Bone marrow (tissue), 2 donors: ENCODE results near the gene OXCT1.
"Not testable (repeated sequence)": the region's sequence is repeated elsewhere in the genome, so short reads cannot be mapped to it uniquely, and the experiment has no call there.

Source experiments
- DNase-seq, 2 donors: peaks; one replicate each; lab custom pipeline; 2025; lab: John Stamatoyannopoulos, UW

The OXCT1 gene

DNA sequence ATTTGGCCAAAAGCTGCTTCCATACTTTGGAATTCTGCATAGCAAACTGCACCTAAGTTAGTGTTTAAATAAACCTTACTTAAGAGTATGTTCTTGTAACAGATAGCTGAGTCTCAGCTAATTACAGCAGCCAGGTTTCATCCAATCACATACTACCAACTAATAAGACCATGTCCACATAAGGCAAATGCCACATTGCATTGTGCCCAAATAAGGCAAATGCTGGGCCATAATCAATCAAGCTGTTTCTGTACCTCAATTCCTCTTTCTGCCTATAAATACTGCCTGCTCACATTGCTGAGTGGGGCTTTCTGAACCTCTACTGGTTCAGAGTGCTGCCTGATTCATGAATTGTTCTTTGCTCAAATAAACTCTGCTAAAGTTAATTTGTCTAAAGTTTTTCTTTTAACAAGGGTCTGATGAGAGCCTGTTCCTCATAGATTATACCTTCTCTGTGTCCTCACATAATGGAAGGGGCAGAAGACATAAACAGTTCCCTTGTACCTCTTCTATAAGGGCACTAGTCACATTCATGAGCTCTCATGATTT lies 4.4 kb upstream of the OXCT1 start:
- no peak for DNase-seq

GRCh38 chr5:41871852-41872251 lies 1.6 kb upstream of the OXCT1 start:
- no peak for DNase-seq

DNA sequence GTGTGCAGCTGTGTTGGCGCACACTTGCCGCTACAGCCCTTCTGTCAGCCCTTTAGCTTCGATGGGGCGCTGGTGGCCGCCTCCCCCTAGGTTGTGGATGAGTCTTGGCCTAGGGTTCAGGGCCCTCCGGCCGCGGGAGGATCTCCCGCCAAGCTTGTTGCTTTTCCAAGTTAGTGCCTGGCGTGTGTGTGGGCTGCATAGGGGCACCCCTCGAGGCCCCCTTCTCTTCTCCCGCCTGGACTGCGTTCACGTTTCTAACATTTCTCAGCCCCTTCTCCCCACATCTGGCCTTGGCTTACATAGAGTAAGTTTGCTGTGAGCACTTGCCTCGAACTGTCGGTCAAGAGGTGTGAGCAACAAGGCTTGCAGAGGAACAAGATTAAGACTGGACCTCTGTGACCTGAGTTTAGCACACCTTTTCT lies 413 bp upstream of the OXCT1 start:
- no peak for DNase-seq

GRCh38 chr5:41869151-41869723 lies 988 bp downstream of the OXCT1 start:
- DNase-seq, result no peak

- no peak for DNase-seq
Measured at GRCh38 chr5:41863871-41864486, 6.2 kb downstream of the OXCT1 start.

- DNase-seq, result no peak
Measured at GRCh38 chr5:41858890-41859289, 11.3 kb downstream of the OXCT1 start.

- DNase-seq, result no peak
Measured at GRCh38 chr5:41857989-41858388, 12.2 kb downstream of the OXCT1 start.

DNA sequence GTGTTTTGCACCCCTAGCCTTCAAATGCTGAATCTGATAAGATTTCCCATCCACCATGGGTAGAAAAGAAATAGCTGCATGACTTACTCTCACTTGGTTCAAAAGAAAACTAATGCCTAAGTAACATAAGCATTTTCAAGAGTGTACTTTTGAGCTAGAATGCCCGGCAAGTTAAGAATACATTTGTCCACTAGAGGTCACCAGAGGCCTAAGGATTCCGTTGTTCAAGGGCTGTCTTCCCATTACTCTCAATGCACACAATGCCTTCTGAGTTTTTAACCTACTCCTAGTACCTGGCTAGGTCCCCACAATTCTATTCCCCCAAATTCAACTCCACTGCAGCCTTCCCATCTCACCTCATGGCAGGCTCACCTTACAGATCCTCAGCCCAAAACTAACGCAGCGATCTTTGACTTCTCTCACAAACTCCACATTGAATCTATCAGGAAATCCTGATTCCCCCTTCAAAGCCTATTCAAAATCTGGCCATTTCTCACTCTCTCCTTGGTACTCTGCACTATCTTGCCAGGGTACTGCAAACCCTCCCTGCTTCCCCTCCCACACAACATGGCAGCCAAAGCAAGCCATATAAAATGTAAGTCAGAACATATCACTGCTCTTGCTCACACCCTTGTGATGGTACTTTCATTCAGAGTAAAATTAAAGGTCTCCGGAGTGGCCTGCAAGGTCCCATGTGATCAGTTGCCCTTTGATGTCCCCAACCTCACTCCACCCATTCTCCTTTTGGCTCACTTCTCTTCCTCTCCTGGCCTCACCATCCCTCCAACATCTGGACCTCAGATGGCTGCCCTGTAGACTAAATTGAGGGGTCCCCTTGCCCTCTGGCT lies 13.4 kb downstream of the OXCT1 start:
- peak in 1 of 2 donors; percentile 63 for DNase-seq

- DNase-seq, result no peak
Measured at GRCh38 chr5:41852293-41852692, 17.9 kb downstream of the OXCT1 start.

DNA sequence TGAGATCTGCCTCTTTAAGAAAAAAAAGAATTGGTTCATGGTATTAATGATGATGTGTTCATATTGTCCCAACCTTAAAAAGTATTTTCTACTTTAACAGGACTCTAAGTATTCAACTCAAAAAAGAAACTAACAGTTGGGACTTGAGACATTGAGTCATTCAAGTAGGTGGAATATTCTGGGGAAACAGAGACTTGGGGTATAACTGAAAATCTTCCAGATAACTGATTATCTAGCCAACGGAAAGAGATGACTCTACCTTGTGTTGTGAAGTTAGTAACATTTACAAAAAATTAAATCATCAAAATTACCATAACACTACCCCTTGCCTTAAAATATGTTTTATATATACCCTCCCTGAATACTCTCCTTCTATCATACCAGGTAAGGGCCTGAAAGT lies 19.1 kb downstream of the OXCT1 start:
- DNase-seq, result no peak

- DNase-seq, result no peak
Measured at GRCh38 chr5:41848983-41849382, 21.2 kb downstream of the OXCT1 start.

GRCh38 chr5:41845751-41846150 lies 24.5 kb downstream of the OXCT1 start:
- not testable (repeated sequence) for DNase-seq

DNA sequence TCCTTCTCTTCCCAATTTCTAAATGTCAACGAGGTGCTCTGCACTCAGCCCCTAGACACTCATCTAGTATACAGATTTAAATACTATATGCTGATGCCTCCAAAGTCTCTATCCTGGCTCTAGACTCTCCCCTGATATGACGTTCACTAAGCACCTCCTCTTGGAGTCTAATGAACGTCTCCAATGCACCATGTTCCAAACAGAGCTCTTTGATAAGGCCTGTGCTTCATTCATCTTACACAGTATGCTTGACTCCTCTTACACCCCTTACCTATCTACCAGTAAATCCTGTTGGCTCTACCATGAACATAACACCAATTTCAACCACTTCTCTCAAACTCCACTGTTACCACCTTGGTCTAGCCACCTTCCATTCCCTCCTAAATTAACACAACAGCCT lies 25.7 kb downstream of the OXCT1 start:
- no peak for DNase-seq

DNA sequence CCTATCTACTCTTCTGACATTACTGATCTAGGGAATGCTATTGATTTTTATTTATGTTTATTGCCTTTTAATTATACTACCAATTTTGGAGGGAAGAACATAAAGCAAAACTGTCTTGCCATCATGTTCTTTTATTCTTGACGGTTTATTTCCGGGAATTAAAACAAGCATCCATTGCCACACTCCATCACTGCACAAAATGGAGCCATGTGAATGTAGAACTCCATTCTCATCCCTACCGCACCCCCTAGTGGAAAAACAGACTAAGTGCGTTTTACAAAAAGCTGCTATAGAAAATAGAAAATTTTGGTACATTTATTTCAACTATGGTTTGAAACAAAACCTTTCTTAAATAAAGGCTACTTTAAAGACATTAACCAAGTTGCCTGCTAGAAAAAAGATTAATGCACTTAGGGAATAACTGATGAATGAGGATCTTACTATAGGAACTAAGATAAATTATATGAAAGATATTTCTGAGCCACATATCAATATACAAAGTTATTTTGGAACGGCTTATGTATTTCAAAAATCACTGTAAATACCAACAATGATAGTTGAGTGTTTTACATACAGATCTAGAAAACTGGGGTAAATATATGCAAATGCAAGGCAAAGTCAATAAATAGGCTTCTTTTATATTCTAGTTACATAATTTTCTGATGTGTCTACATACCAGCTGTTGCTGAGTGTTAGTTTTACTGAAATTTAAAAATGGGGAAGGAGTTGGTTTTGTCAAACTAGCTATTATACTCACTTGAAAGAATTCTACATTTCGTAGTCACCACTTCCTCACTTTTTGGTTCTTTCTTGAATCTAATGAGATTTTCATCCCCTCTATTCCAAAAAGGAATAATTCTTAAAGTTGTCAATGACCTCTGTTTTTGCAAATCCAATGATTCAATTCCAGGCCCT lies 26.5 kb downstream of the OXCT1 start:
- peak in 1 of 2 donors; percentile 7 for DNase-seq

DNA sequence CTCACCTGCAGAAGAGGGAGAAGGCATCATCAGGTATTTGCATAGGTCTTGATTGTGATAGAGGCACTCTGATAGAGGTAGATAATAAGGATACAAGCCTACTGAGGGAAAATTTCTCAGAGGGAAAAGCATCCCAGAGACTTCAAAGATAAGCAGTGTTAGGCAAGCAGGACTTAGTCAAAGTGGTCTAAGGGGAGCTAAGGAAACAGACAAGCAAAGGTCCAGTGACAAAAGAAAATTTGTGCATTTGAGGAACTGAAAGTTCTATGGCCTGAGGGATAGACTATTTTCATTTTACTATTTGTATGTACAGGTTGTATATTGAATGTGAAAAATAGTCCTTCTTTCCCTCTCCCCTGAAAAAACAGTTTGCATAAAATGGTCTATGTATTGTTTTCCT lies 27.4 kb downstream of the OXCT1 start:
- DNase-seq, result no peak

GRCh38 chr5:41841325-41841724 lies 28.9 kb downstream of the OXCT1 start:
- DNase-seq, result no peak

- no peak for DNase-seq
Measured at GRCh38 chr5:41840251-41840650, 30.0 kb downstream of the OXCT1 start.

GRCh38 chr5:41837793-41838192 lies 32.4 kb downstream of the OXCT1 start:
- DNase-seq, result no peak

- no peak for DNase-seq
Measured at GRCh38 chr5:41835645-41836044, 34.6 kb downstream of the OXCT1 start.

DNA sequence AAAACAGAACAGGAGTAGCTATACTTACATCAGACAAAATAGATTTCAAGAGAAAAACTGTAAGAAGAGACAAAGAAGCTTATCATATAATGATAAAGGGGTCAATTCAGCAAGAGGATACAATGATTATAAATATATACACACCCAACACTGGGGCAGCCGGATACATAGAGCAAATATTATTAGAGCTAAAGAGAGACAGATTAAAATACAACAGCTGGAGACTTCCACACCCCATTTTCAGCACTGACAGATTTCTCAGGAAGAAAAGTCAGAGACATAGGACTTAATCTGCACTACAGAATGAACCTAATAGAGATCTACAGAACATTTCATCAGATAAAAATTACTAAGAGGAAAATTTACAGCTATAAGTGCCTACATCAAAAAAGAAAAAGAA lies 35.7 kb downstream of the OXCT1 start:
- no peak for DNase-seq

DNA sequence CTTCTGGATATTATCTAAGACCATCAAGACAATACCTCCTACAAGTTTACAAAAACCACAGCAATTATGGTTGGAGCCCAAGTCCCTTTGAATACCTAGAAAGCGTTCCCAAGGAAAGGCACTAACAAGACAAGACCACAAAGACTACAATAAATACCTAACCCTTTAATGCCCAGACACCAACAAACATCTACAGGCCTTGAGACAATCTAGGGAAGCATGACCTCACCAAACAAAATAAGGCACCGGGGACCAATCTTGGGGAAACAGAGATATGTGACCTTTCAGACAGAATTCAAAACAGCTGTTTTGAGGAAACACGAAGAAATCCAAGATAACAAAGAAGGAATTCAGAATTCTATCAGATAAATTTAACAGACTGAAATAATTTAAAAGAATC lies 37.8 kb downstream of the OXCT1 start:
- DNase-seq, result no peak

GRCh38 chr5:41831155-41831554 lies 39.1 kb downstream of the OXCT1 start:
- no peak for DNase-seq
